A549 treated with CORT108297 at 1 μM for 4 hours (cell line): Measurements from ENCODE around the gene ASL. TPM values are rescaled to one million over a fixed set of nuclear protein-coding genes. Genes with fewer than 3 reads are reported as not detected.

Experiments used
- total RNA-seq: library from RNA; stranded (reverse); fragments of 200-300 nt; extraction: Qiagen RNA extraction; gene quantifications from 5 replicates; pipeline ENCODE4 v1.2.3, GENCODE V29; 2022

The ASL gene
- 20.8 to 26.1 TPM (median 24.0 TPM) in 5 replicates for total RNA-seq

GRCh38 chr7:66075590-66076461, at the start of gene ASL:
ASL (plus strand) TSS chr7:66075819; CDS start chr7:66076082, 263 bp downstream.

GRCh38 chr7:66114743-66115649, 39.4 kb downstream of the ASL start, which contains the start of gene CRCP:
CRCP (plus strand) TSS chr7:66114847; CDS start chr7:66114963, 116 bp downstream.

Other genes with a start within 250 kb of the ASL start
- gene VKORC1L1, start 202.7 kb upstream of the ASL start, total RNA-seq = 28.2 to 32.7 TPM (median 31.8 TPM) in 5 replicates
- gene GUSB, start 93.6 kb upstream of the ASL start, total RNA-seq = 28.3 to 35.0 TPM (median 33.5 TPM) in 5 replicates
- 25.8 to 37.7 TPM (median 27.7 TPM) in 5 replicates for gene CRCP, start 39.0 kb downstream of the ASL start, total RNA-seq
- 6.2 to 9.4 TPM (median 8.9 TPM) in 5 replicates for gene TPST1, start 129.5 kb downstream of the ASL start, total RNA-seq